HG03175 (cell line): Measurements from ENCODE around the gene SPATA13.

Source experiments
- ATAC-seq: cut with Tn5 transposase; IDR thresholded peaks from one replicate; pipeline ENCODE4 v1.9.1; 2021; ENCODE audit warnings: mild to moderate bottlenecking, moderate library complexity; ENCODE audit not compliant: unreplicated experiment

SPATA13 gene

GRCh38 chr13:24249624-24250023, 89.1 kb downstream of the SPATA13 start:
- no peak for ATAC-seq

DNA sequence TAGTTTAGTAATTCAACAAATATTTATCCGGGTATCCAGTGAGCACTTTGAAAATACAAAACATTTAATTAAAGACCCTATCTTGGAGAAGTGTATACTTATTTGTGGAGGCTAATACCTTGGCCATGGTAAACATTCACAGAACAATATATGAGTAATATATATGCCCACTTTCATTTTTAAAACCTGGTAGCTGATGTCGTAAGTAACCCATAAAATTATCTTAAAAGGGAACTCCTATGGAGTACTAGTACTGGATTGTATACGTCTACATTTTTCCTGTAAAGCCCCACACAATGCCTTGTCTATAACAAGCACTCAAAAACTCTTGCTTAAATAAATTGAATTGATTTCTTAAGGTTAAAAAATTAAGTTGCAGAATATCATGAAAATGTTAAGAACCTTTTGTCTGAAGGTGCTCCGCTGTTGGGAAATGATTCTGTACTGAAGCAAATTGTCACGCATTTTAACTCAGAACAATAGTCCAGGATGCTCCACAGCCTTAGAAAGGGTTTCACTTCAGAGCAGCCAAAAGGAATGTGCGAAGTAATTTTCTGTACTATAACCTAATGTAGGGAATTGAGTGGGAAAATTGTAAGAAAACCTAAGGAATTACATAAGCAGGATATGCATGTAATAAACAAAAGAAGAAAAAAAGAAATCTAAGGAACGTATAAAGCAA, 90.0 kb downstream of the SPATA13 start:
- ATAC-seq, result no peak

DNA sequence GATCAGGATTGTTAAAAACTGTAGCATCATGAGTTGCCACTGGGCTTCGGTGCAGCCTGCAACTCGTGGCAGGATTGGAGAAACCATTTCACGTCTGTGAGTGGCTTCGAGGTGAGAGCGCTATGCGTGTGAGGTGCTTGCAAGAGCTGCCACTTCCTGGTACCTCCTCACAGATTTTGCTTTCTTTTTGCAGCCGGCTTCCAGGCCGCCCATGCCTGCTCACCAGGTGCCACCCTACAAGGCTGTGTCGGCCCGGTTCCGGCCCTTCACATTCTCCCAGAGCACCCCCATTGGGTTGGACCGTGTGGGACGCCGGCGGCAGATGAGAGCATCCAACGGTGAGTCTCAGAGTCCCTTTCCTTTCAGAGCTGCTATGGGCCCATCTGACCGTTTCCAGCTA, 91.0 kb downstream of the SPATA13 start:
- peak; percentile 51 for ATAC-seq

DNA sequence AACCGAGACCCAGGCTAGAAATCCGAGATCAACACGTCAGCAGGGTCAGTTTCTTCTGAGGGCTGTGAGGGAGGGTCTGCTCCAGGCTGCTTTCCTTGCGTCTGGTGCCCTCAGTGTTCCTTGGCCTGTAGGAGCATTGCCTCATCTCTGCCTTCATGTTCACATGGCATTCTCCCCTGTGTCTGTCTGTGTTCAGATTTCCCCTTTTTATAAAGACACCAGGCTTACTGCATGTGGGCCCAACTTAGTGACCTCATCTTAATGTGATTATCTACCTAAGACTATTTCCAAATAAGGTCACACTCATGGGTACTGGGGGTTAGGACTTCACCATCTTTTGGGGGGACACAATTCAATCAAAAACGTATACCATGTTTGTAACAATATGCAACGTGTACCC, 91.6 kb downstream of the SPATA13 start:
- no peak for ATAC-seq

- ATAC-seq, result no peak
Observed at GRCh38 chr13:24253520-24254145, 93.1 kb downstream of the SPATA13 start.

- ATAC-seq, result peak; percentile 55
Observed at GRCh38 chr13:24254146-24254841, 93.8 kb downstream of the SPATA13 start.

DNA sequence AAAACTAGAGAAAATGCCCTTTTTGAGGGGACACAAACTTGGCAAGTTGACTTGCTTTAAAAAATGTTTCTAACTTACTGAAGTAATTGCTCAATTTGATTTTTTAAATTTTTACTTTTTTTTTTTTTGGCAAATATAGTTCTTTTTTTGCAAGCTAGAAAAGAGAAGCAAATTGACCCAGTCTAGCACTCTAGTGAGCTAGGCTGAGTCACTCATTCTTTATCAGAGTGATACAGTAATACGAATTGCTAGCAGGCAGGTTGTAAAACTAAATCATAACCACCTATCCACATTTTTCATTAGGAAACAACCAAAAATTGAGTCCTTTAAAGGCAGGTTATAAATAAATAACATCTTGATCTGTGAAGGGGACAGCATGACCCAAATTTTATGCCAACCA, 97.0 kb downstream of the SPATA13 start:
- ATAC-seq, result no peak

DNA sequence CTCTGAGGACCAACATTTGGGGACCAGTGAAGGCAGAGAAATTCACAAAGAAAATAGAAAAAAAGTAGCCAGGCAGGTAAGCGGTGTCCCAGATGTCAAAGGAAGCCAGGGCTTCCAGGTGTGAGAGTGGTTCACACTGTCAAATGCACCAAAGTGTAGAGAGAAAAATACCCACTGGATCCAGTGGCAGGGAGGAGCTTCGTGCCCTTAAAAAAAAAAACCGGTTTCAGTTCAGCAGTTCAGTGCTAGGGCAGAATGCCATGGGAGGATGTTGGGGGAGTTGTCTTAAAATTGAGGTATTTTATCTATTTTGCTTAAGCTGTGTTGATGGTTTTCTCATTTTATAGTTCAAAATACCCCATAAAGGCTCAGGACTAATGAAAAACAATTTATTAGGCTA, 101.0 kb downstream of the SPATA13 start:
- ATAC-seq, result no peak

DNA sequence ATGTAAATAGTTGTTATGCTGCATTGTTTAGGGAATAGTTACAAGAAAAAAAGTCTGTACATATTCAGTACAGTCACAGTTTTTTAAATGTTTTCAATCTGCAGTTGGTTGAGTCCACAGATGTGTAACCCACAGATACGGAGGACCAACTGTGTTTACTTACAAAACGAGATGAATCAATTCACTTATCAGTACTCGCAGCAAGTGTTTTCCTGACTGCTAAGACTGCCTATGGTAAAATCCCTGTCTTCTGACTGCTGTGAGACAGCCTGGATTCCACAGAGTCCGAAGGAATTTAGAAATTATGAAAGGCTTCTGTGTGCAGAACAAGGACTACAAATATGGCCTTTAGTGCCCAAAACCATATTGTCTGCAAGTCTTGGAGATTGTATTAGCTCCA, 103.1 kb downstream of the SPATA13 start:
- ATAC-seq, result no peak

DNA sequence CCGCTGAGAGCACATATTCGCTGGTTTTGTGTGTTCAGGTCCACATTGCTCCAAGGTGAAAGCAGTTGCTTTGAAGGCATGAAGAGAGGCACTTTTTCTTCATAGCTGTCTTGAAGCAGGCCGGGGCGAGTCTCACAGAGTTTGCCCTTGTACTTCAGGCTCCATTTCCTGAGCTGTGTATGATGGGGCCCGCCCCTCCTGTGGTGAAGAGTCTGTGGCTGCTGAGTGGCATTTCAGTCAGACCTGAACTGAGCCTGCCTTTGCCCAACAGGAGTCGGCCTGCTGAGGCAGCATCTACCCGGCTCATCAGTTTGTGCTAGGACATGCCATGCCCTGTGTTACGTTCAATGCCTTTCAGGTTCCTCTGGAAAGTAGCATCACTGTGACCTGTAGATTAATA, 104.5 kb downstream of the SPATA13 start:
- peak; percentile 78 for ATAC-seq

GRCh38 chr13:24265453-24265852, 104.9 kb downstream of the SPATA13 start:
- ATAC-seq, result no peak

DNA sequence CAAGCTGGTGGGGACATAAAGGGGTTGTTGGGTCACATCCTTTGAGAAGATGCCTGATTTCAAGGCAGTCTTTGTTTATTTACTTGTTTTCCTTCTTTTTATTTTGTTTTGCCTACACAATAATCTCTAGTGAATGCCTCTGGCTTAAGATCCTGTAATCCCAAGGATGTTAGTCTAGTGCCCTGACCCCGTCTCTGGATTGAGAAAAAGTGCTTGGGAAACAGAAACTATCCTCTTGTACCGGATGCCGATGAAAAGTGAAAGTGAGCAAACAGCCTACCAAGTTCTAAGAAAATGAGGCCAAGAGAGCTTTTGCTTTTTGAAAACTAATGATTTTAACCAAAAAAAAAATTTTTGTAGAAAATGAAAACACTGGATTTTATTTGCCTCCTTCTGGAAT, 106.8 kb downstream of the SPATA13 start:
- ATAC-seq, result no peak

GRCh38 chr13:24267801-24268200, 107.3 kb downstream of the SPATA13 start:
- no peak for ATAC-seq

DNA sequence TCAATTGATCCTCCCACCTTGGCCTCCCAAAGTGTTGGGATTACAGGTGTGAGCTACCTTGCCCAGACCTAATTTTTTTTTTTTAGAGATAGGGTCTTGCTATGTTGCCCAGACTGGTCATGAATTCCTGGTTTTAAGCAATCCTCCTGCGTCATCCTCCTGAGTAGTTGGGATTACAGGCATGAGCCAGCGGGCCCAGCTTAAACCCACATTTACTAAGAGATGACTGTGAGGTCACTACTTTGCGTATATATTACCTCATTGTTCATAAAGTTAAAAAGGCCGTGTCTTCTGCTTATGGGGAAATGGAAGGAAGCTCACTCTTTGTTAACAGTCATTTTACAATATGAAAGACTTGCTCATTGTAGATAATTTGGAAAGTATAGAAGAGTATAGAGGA, 109.3 kb downstream of the SPATA13 start:
- ATAC-seq, result no peak

GRCh38 chr13:24270639-24271141, 110.2 kb downstream of the SPATA13 start:
- peak; percentile 47 for ATAC-seq

GRCh38 chr13:24271231-24271600, 110.7 kb downstream of the SPATA13 start:
- ATAC-seq, result no peak

DNA sequence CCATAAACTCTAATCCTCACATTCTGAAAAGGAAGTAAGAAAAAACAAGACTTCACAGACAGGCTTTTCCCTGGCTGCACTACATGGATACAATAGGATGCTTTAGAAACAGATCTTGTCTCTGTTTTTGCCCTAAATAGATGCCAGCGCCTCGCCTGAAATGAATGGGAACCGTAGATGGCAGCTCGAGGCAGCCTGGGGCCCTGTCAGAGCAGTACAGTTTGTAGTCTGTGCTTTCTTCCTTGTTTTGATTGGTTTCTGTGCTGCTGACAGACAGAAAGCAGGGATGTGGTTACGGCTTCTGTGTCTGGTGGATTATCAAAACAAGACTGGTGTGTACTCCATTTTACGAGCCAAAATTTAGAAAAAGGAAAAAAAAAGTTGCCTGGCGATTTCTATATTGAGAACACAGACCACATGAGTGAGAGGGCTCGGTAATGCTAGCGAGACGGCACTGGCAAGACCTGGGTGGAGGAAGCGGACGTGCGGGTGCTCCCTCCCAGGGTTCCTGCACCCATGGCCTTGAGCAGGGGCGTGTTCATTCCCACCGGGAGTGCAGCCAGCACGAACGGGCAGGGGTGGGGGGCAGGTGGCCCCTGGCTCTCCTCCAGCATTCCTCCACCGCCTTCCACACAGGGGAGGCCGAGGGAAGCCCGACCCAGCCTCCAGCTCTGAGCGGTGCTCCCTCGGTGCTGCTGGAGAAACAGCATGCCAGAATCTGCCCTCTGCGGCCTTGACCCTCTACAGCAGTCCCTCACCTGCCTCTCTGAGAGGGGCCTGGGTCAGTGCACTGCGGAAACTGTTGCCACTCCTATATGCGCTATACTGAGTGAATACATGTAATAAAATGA, 111.3 kb downstream of the SPATA13 start:
- peak; percentile 55 for ATAC-seq

DNA sequence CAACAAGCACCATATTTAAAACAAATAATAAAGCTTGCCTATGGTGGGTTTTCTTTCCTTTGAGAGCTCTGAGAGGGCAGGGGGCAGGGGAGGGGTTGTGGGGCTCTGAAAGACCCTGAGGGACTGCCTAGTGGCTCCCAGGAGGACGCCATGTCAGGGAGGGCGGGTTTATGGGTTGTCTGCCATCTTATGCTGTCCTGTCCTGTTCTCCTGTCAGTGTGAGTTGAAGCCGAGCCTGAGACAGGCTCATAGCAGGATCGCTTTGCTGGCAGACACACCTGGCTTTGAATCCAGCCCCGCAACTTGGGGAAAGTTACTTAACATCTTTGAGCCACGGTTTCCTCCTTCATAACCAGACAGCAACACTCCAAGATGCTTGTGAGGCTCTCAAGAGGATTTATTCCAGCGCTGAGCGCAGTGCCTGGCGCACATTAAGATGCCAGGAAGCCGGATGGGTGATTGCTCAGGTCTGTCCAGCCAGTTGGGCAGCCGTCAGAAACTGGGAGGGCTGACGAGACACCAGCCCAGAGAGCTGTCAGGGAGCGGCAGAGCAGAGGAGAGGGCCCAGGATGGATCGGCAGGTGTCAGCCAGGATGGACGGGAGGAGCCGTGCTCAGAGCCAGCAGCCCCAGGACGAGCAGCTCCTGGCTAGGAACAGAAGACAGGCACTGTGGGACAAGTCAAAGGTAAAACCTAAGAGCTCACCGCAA, 112.1 kb downstream of the SPATA13 start:
- no peak for ATAC-seq

DNA sequence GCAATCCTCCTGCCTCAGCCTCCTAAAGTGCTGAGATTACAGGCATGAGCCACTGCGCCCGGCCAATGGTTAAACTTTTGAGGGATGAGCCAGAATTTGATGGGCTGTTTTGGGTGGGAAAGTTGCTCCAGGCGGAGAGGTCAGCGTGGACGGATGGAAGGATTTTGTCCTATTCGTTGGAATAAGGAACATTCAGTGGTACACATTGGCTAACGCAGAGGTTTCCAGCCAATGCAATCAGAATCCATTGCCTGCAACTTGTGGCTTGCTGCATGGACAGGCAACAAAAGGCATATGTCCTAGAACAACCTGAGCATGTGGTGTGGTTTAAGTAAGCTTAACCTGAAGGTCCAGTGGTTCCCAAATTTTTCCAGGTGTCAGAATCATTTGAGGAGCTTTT, 113.4 kb downstream of the SPATA13 start:
- no peak for ATAC-seq

GRCh38 chr13:24274452-24275021, 114.0 kb downstream of the SPATA13 start:
- peak; percentile 57 for ATAC-seq
